Neural crest cell (in vitro differentiated cells): ENCODE measurements around the gene ABCB8. TPM values are rescaled to one million over a fixed set of nuclear protein-coding genes. Genes with fewer than 3 reads are reported as not detected.

Experiments
- DNase-seq: peaks from one replicate; pipeline ENCODE4 v3.0.0; 2021; ENCODE audit warnings: low read depth, mixed read lengths, low spot score
- H3K27ac Mint-ChIP-seq: one replicate; pipeline ENCODE4 v1.8.0; 2021; ENCODE audit warnings: mild to moderate bottlenecking, mixed read lengths; ENCODE audit not compliant: unreplicated experiment
- H3K27me3 Mint-ChIP-seq: 2 replicates; pipeline ENCODE4 v1.8.0; 2021; ENCODE audit warnings: low read depth, mild to moderate bottlenecking, mixed read lengths
- H3K36me3 Mint-ChIP-seq: 2 replicates; pipeline ENCODE4 v1.8.0; 2021; ENCODE audit warnings: low read depth, mild to moderate bottlenecking, mixed read lengths
- H3K4me1 Mint-ChIP-seq: 2 replicates; pipeline ENCODE4 v1.8.0; 2021; ENCODE audit warnings: mixed read lengths
- H3K4me3 Mint-ChIP-seq: one replicate; pipeline ENCODE4 v1.8.0; 2021; ENCODE audit warnings: mild to moderate bottlenecking, mixed read lengths
- H3K9me3 Mint-ChIP-seq: 2 replicates; pipeline ENCODE4 v1.8.0; 2021; ENCODE audit warnings: mixed read lengths
- total RNA-seq: library from RNA; stranded (reverse); gene quantifications from 2 replicates; pipeline ENCODE4 v1.2.1, GENCODE V29; 2021
- TF ChIP-seq, protein P1 (sequence below): fragments of 200-600 bp; sonication (generic); conservative IDR thresholded peaks from 2 replicates; pipeline ENCODE4 v1.5.0; 2021; ENCODE audit warnings: antibody characterized with exemption, mild to moderate bottlenecking

ABCB8 gene
- total RNA-seq, 1 donor from 2014 or later: 43.5 TPM

DNA sequence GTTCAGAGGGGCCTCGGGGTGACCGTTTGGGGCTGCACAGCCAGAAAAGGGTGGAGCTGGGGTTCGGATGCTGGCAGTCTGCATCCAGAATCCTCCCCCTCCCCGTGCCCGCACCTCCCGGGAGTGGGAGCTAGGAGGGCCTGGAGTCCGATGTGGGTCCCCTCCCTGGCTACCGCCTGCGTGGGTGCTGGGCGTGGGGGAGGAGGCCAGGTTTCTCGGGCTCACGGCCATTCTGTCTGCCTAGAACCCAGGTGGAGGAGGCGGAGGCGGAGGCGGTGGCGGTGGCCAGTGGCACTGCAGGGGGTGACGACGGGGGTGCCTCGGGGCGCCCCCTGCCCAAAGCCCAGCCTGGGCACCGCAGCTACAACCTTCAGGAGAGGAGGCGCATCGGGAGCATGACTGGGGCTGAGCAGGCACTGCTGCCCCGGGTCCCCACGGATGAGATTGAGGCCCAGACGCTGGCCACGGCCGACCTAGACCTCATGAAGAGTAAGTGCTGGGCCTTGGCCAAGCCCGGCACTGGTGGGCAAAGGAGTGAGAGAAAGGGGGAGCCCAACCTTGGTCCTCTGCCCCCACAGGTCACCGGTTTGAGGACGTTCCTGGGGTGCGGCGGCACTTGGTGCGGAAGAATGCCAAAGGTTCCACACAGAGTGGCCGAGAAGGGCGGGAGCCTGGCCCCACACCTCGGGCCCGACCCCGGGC lies 38.2 kb downstream of the ABCB8 start:
- H3K36me3 Mint-ChIP-seq: peaks cover 2% of the 10 kb centered on the region
- no peaks in the 10 kb centered on the region for H3K27me3 Mint-ChIP-seq
- H3K9me3 Mint-ChIP-seq: no peaks in the 10 kb centered on the region
- DNase-seq: no peak
- no peak overlapping the region for H3K27ac Mint-ChIP-seq
- TF ChIP-seq, protein P1, sequence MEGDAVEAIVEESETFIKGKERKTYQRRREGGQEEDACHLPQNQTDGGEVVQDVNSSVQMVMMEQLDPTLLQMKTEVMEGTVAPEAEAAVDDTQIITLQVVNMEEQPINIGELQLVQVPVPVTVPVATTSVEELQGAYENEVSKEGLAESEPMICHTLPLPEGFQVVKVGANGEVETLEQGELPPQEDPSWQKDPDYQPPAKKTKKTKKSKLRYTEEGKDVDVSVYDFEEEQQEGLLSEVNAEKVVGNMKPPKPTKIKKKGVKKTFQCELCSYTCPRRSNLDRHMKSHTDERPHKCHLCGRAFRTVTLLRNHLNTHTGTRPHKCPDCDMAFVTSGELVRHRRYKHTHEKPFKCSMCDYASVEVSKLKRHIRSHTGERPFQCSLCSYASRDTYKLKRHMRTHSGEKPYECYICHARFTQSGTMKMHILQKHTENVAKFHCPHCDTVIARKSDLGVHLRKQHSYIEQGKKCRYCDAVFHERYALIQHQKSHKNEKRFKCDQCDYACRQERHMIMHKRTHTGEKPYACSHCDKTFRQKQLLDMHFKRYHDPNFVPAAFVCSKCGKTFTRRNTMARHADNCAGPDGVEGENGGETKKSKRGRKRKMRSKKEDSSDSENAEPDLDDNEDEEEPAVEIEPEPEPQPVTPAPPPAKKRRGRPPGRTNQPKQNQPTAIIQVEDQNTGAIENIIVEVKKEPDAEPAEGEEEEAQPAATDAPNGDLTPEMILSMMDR: no peak
- H3K4me1 Mint-ChIP-seq: peaks cover 12% of the 10 kb centered on the region
- H3K4me3 Mint-ChIP-seq: no peak overlapping the region

DNA sequence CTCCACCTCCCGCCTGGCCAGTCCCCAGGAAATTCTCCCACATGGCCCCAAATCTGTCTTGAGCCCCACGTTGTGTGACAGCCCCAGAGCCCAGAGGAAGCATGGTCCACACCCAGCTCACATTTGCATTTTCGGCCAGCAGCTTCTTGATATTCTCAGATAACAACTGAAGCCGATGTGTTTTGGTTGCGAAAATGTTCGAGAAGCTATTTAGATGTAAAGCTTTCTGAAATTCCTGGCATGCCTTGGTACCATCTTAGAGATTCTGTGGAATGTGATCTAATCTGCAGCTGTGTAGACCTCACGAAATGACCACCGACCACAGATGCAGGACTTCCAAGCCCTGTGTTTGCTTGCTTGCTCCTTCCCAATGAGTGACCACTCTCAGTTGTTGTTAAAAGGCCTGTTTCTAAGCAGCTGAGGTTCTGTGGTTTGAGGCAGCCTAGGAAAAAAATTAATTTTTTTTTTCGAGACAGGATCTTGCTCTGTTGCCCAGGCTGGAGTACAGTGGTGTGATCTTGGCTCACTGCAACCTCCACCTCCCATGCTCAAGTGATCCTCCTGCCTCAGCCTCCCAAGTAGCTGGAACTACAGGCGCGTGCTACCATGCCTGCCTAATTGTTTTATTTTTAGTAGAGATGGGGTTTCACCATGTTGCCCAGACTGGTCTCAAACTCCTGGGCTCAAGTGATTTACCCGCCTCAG lies 40.0 kb downstream of the ABCB8 start:
- peaks cover 2% of the 10 kb centered on the region for H3K36me3 Mint-ChIP-seq
- TF ChIP-seq, protein P1: no peak
- no peak overlapping the region for H3K27ac Mint-ChIP-seq
- peaks cover 3% of the 10 kb centered on the region for H3K4me1 Mint-ChIP-seq
- H3K27me3 Mint-ChIP-seq: no peaks in the 10 kb centered on the region
- DNase-seq: no peak
- H3K4me3 Mint-ChIP-seq: no peak overlapping the region
- no peaks in the 10 kb centered on the region for H3K9me3 Mint-ChIP-seq

DNA sequence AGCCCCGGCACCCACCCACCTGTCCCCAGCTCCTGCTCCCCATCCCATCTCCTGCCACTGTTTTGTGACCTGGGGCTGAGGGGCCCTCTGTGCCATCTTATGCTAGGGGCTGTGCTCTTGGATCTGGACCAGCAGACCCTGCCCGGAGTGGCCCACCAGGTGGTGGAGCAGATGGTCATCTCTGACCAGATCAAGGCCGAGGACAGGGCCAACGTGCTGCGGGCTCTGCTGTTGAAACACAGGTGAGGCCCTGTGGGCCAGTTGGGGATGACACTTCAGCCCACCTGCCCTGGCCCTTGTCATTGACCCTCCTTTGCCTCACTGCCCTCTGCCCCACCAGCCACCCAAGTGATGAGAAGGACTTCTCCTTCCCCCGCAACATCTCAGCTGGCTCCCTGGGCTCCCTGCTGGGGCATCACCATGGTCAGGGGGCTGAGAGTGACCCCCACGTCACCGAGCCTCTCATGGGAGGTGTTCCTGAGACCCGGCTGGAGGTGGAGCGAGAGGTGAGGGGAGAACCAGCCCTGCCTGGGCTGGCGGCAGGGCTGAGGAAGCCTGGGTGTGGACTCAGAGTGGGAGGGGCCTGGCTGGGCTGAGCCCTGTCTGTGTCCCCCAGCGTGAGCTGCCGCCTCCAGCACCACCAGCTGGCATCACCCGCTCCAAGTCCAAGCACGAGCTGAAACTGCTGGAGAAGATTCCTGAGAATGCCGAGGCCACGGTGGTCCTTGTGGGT lies 41.8 kb downstream of the ABCB8 start:
- DNase-seq: no peak
- H3K4me1 Mint-ChIP-seq: no peaks in the 10 kb centered on the region
- TF ChIP-seq, protein P1: no peak
- no peaks in the 10 kb centered on the region for H3K9me3 Mint-ChIP-seq
- H3K27me3 Mint-ChIP-seq: no peaks in the 10 kb centered on the region
- no peak overlapping the region for H3K4me3 Mint-ChIP-seq
- peaks cover 2% of the 10 kb centered on the region for H3K36me3 Mint-ChIP-seq
- no peak overlapping the region for H3K27ac Mint-ChIP-seq

DNA sequence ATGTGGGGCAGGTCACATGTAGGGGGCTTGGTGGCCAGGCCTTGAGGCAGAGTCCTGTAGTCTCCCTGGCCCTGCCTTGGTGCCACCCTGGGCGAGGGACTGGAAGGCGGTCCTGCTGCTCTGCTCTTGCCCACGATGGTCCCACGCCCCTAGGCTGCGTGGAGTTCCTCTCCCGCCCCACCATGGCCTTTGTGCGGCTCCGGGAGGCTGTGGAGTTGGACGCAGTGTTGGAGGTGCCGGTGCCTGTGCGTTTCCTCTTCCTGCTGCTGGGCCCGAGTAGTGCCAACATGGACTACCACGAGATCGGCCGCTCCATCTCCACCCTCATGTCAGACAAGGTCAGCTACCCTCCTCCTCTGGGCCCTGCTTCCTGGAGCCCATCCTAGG lies 42.3 kb downstream of the ABCB8 start:
- no peak overlapping the region for H3K27ac Mint-ChIP-seq
- H3K4me3 Mint-ChIP-seq: no peak overlapping the region
- no peaks in the 10 kb centered on the region for H3K4me1 Mint-ChIP-seq
- DNase-seq: no peak
- peaks cover 5% of the 10 kb centered on the region for H3K36me3 Mint-ChIP-seq
- no peaks in the 10 kb centered on the region for H3K9me3 Mint-ChIP-seq
- no peaks in the 10 kb centered on the region for H3K27me3 Mint-ChIP-seq
- TF ChIP-seq, protein P1: no peak

DNA sequence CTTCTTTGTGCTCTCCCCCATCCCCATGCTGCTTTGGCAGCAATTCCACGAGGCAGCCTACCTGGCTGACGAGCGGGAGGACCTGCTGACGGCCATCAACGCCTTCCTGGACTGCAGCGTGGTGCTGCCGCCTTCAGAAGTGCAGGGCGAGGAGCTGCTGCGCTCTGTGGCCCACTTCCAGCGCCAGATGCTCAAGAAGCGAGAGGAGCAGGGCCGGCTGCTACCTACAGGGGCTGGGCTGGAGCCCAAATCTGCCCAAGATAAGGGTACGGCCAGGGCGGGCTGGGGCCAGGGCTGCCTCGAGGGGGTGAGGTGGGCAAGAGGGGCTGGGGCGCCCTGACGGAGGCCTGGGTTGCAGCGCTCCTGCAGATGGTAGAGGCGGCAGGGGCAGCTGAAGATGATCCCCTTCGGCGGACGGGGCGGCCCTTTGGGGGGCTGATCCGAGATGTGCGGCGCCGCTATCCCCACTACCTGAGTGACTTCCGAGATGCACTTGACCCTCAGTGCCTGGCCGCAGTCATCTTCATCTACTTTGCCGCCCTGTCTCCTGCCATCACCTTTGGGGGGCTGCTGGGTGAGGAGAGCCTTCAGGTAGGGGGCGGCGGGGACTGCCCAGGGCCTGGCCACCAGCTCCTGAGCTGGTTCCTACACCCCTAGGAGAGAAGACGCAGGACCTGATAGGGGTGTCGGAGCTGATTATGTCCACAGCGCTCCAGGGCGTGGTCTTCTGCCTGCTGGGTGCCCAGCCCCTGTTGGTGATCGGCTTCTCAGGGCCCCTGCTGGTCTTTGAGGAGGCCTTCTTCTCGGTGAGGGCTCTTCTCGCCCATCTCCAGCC lies 43.0 kb downstream of the ABCB8 start:
- Mint-ChIP-seq H3K9me3 (no peaks in the 10 kb centered on the region), H3K4me1 (no peaks in the 10 kb centered on the region), H3K4me3 (no peak overlapping the region), H3K27ac (no peak overlapping the region), H3K27me3 (no peaks in the 10 kb centered on the region), H3K36me3 (peaks cover 5% of the 10 kb centered on the region)
- DNase-seq: no peak
- TF ChIP-seq, protein P1: no peak
